Stimulated activated CD8-positive, alpha-beta memory T cell treated with anti-CD3 and anti-CD28 coated beads, Interleukin-4, amount 100 ng/mL, for 1 hour (primary cell): ENCODE results near the gene BRD3.
A peak's percentile ranks its signal among the peaks of the same experiment; 100 is the strongest.

ENCODE experiments used
- DNase-seq, 2 donors: peaks; one replicate each; pipeline ENCODE4 v3.0.0-alpha.2; 2020; ENCODE audit warnings: low read depth in 2 of 2, low spot score in 1 of 2

The BRD3 gene

GRCh38 chr9:134039386-134040175, 28.2 kb downstream of the BRD3 start:
- no peak for DNase-seq

- no peak for DNase-seq
Measured at GRCh38 chr9:134037641-134038040, 30.2 kb downstream of the BRD3 start.

- DNase-seq = no peak
Measured at GRCh38 chr9:134036130-134036529, 31.7 kb downstream of the BRD3 start.

GRCh38 chr9:134035041-134036039, 32.5 kb downstream of the BRD3 start:
- DNase-seq = no peak

- DNase-seq = no peak
Measured at GRCh38 chr9:134034215-134035040, 33.4 kb downstream of the BRD3 start.

- DNase-seq = no peak
Measured at GRCh38 chr9:134033516-134034214, 34.2 kb downstream of the BRD3 start.

GRCh38 chr9:134032456-134033222, 35.2 kb downstream of the BRD3 start:
- no peak for DNase-seq

- no peak for DNase-seq
Measured at GRCh38 chr9:134031783-134032182, 36.0 kb downstream of the BRD3 start.

- DNase-seq = no peak
Measured at GRCh38 chr9:134030821-134031470, 36.9 kb downstream of the BRD3 start.

- no peak for DNase-seq
Measured at GRCh38 chr9:134029248-134030226, 38.3 kb downstream of the BRD3 start.

- no peak for DNase-seq
Measured at GRCh38 chr9:134028575-134029247, 39.1 kb downstream of the BRD3 start.

GRCh38 chr9:134028076-134028475, 39.8 kb downstream of the BRD3 start:
- no peak for DNase-seq

GRCh38 chr9:134027561-134027960, 40.3 kb downstream of the BRD3 start:
- no peak for DNase-seq

- no peak for DNase-seq
Measured at GRCh38 chr9:134026981-134027380, 40.8 kb downstream of the BRD3 start.

- DNase-seq = no peak
Measured at GRCh38 chr9:134026581-134026980, 41.2 kb downstream of the BRD3 start.

- DNase-seq = peak; percentile 3 to 7
Measured at GRCh38 chr9:134025606-134026541, 42.0 kb downstream of the BRD3 start.
